OCI-LY3 (cell line): Measurements from ENCODE around the gene MMP20.

ENCODE experiments used
- EZH2phosphoT487 ChIP-seq: fragments of 200-600 bp; shearing (Covaris generic); IDR thresholded peaks from 2 replicates; pipeline ENCODE4 v1.6.1; 2018; ENCODE audit warnings: antibody characterized with exemption, mixed run types, low read depth
- TF ChIP-seq, protein P1 (sequence below): fragments of 200-600, 300-600 bp; sonication (generic); IDR thresholded peaks from 2 replicates; pipeline ENCODE4 v1.5.1; 2014; ENCODE audit warnings: antibody characterized with exemption, low read length, low read depth

DNA sequence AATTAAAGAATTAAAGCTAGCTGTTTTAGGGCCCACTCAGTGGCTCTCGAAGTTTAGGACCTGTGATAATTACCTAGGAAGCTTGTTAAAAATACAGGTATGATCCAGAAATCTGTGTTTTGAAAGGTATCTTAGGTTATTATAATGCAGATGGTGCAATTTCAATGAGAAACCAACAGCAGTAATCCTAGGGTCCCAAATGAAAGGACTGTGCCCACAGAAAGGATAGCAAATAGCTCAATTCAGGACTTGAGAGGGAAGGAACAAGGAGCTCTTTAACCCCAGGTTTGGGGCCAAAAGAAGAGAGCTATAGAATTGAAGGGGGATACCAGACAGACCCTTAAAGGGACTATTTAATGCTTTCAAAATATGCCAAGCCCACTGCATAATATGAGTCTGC is 11.7 kb downstream of the MMP20 start:
- TF ChIP-seq, protein P1, sequence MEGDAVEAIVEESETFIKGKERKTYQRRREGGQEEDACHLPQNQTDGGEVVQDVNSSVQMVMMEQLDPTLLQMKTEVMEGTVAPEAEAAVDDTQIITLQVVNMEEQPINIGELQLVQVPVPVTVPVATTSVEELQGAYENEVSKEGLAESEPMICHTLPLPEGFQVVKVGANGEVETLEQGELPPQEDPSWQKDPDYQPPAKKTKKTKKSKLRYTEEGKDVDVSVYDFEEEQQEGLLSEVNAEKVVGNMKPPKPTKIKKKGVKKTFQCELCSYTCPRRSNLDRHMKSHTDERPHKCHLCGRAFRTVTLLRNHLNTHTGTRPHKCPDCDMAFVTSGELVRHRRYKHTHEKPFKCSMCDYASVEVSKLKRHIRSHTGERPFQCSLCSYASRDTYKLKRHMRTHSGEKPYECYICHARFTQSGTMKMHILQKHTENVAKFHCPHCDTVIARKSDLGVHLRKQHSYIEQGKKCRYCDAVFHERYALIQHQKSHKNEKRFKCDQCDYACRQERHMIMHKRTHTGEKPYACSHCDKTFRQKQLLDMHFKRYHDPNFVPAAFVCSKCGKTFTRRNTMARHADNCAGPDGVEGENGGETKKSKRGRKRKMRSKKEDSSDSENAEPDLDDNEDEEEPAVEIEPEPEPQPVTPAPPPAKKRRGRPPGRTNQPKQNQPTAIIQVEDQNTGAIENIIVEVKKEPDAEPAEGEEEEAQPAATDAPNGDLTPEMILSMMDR, result no peak
- no peak for TF ChIP-seq EZH2phosphoT487
